ENCODE data around the gene TMEM214. TPM values are rescaled to one million over a fixed set of nuclear protein-coding genes. Genes with fewer than 3 reads are reported as not detected.

The TMEM214 gene
- total and polyA plus RNA-seq, 2 of the 8 experiments (the other 6 are each of a cell fraction or from before 2014, with no cell fraction given) = 49.7 to 71.0 TPM

DNA sequence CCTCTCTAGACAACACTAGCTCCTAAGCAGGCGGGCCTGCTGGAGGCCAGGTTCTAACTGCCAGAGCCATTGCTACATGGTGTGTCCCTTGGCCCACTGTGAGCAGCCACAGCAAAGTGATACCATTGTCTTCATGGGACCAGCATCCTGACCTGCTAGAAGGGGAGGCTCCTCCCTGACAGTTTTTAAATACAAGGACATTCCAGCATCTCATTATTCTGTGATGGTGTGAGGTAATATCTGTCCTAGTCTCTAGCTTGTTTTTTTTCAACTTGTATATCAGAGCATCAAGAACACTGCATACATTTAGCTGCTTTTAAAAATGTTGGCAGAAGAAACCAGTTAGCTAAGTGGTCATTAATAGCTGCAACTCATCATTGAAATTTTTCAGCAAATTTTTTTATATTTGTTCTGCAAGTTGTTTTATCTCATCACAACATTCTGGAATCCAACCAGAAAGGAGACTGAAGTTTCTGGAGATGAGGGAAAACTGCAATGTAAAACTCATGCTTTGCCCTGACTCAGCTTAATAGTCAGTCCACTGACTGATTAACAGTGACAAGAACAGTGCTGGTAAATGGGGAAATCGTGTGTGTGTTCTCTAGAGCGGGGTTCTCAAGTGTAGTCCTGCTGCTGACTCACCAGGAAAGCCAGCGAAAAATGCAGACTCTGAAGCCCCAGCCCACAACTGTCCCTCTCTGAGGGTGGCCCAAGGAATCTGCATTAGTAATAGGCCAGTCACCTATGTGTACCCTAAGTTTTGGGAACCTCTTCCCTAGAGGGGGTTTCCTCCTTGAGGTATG lies 44.5 kb upstream of the TMEM214 start:
- ChIA-PET POLR2A (ENCODE audit: partially characterized antibody) (interaction anchor here (1.3 kb wide), 1 partner anchor 19 kb away, joined by 4 read pairs; no protein-coding TSS in a partner anchor), CTCF (ENCODE audit: partially characterized antibody) (interaction anchor here (0.6 to 2.6 kb wide), 8 partner anchors 22 to 1027 kb away, joined by 3 to 11 read pairs (median 5); no protein-coding TSS in a partner anchor)
- Histone ChIP-seq H3K56ac (replicated peaks; ENCODE audit: insufficient read length, low read depth, low read length) (no peak overlapping the region), H3K4ac (replicated peaks; ENCODE audit: insufficient read length, low read depth, low read length) (no peak overlapping the region), H3K23ac (ENCODE audit: insufficient read length) (no peak overlapping the region), H3K27me3 (replicated peaks in 1 of 4; ENCODE audit: control insufficient read depth in 3 of 4, extremely low read depth in 1 of 4, insufficient read depth in 3 of 4, low read length in 3 of 4) (no peaks in the 10 kb centered on the region), H2AFZ (ENCODE audit: low read length) (no peak overlapping the region), H3K27ac (ENCODE audit: low read depth, low read length) (no peak overlapping the region), H3K9ac (replicated peaks in 1 of 4; ENCODE audit: extremely low read depth in 1 of 4, low read depth in 3 of 4, low read length in 3 of 4) (no peak overlapping the region), H3K14ac (ENCODE audit: insufficient read length) (no peak overlapping the region), H4K5ac (ENCODE audit: insufficient read length, low read depth, low read length) (no peak overlapping the region), H3K4me3 (ENCODE audit: extremely low read depth in 1 of 4, insufficient read depth in 2 of 4, low read depth in 3 of 4, low read length in 4 of 4) (no peak overlapping the region), H2BK120ac (replicated peaks; ENCODE audit: low read depth, low read length) (no peak overlapping the region), H2BK15ac (ENCODE audit: low read length) (no peak overlapping the region), H3K9me3 (ENCODE audit: insufficient read depth in 2 of 2, low read depth in 1 of 2, low read length in 1 of 2) (no peaks in the 10 kb centered on the region), H2BK5ac (ENCODE audit: low read depth, low read length) (no peak overlapping the region), H4K20me1 (replicated peaks in 1 of 2; ENCODE audit: control insufficient read depth in 1 of 2, insufficient read depth in 2 of 2, low read length in 2 of 2) (no peaks in the 10 kb centered on the region), H4K8ac (ENCODE audit: extremely low read depth, insufficient read depth, low read length) (no peak overlapping the region), H3K23me2 (ENCODE audit: low read depth, low read length) (no peaks in the 10 kb centered on the region; the same call in 1 of the 2 replicates), H3K4me1 (replicated peaks in 1 of 4; ENCODE audit: control insufficient read depth in 3 of 4, insufficient read depth in 4 of 4, low read length in 3 of 4) (no peaks in the 10 kb centered on the region), H3K36me3 (ENCODE audit: control insufficient read depth in 2 of 4, insufficient read depth in 4 of 4, low read length in 3 of 4) (no peaks in the 10 kb centered on the region), H2BK12ac (ENCODE audit: low read depth, low read length) (no peak overlapping the region), H3K4me2 (ENCODE audit: insufficient read depth in 1 of 2, low read depth in 2 of 2, low read length in 2 of 2) (no peak overlapping the region), H2AK5ac (ENCODE audit: low read depth, low read length) (no peak overlapping the region), H3K18ac (ENCODE audit: extremely low read depth, low read length) (no peak overlapping the region), H3K79me2 (ENCODE audit: control insufficient read depth in 1 of 2, insufficient read depth in 2 of 2, low read length in 2 of 2) (no peaks in the 10 kb centered on the region), H3K79me1 (ENCODE audit: low read depth, low read length) (no peaks in the 10 kb centered on the region), H4K91ac (replicated peaks; ENCODE audit: insufficient read length, low read length) (no peak overlapping the region), H2BK20ac (ENCODE audit: low read length) (no peak overlapping the region)
- TF ChIP-seq SP2 (IDR thresholded peaks at IDR 0.05; ENCODE audit: low read length) = no peak
- no peak for TF ChIP-seq CREB1 (IDR thresholded peaks at IDR 0.05)
- no peak for TF ChIP-seq ASH2L (IDR thresholded peaks at IDR 0.05; ENCODE audit: low read length)
- TF ChIP-seq BACH1 (IDR thresholded peaks at IDR 0.05; ENCODE audit: low read length) = no peak
- no peak for TF ChIP-seq CBX8 (IDR thresholded peaks at IDR 0.05; ENCODE audit: borderline replicate concordance, low read depth, low read length)
- DNase-seq (ENCODE audit: low read depth in 1 of 2, low spot score in 2 of 2) = no peak
- 71% methylated on average over 4 of the region's 4 CpGs; no CpG with 5 or more reads in 1 of the 2 experiments for WGBS, 2 experiments (ENCODE audit: extremely low coverage in 1 of 2, insufficient coverage in 1 of 2, insufficient read length in 1 of 2, insufficient replicate concordance in 2 of 2, low coverage in 1 of 2, low lambda C conversion rate in 2 of 2, missing lambda C conversion rate in 1 of 2)
- no peak for FAIRE-seq

All from H1 (cell line).